Progenitor cell of endocrine pancreas (in vitro differentiated cells): Measurements from ENCODE around the gene LAMB1. TPM values are rescaled to one million over a fixed set of nuclear protein-coding genes. Genes with fewer than 3 reads are reported as not detected.
"Not testable (repeated sequence)": the region's sequence is repeated elsewhere in the genome, so short reads cannot be mapped to it uniquely, and the experiment has no call there.

ENCODE experiments used
- DNase-seq: peaks from one replicate; pipeline ENCODE4 v3.0.0; 2021; ENCODE audit warnings: low spot score; ENCODE audit not compliant: unreplicated experiment
- H3K27ac Mint-ChIP-seq: 2 replicates; pipeline ENCODE4 v1.8.0; 2021; ENCODE audit warnings: mild to moderate bottlenecking, moderate library complexity, mixed read lengths
- H3K27me3 Mint-ChIP-seq: 2 replicates; pipeline ENCODE4 v1.8.0; 2021; ENCODE audit warnings: mixed read lengths
- H3K36me3 Mint-ChIP-seq: 2 replicates; pipeline ENCODE4 v1.8.0; 2022; ENCODE audit warnings: mixed read lengths; ENCODE audit not compliant: insufficient read depth
- H3K4me1 Mint-ChIP-seq: 2 replicates; pipeline ENCODE4 v1.8.0; 2021; ENCODE audit warnings: low read depth, mixed read lengths
- H3K4me3 Mint-ChIP-seq: 2 replicates; pipeline ENCODE4 v1.8.0; 2021; ENCODE audit warnings: low read depth, mild to moderate bottlenecking, moderate library complexity, mixed read lengths
- H3K9me3 Mint-ChIP-seq: 2 replicates; pipeline ENCODE4 v1.8.0; 2021; ENCODE audit warnings: low read depth, mixed read lengths
- total RNA-seq: library from RNA; stranded (reverse); gene quantifications from 2 replicates; pipeline ENCODE4 v1.2.1, GENCODE V29; 2021
- TF ChIP-seq, protein P1 (sequence below): fragments of 200-600 bp; sonication (generic); IDR thresholded peaks from one replicate; pipeline ENCODE4 v1.5.0; 2021; ENCODE audit warnings: antibody characterized with exemption, mild to moderate bottlenecking; ENCODE audit not compliant: unreplicated experiment

LAMB1 gene
- total RNA-seq, 1 donor from 2014 or later = 275 TPM

DNA sequence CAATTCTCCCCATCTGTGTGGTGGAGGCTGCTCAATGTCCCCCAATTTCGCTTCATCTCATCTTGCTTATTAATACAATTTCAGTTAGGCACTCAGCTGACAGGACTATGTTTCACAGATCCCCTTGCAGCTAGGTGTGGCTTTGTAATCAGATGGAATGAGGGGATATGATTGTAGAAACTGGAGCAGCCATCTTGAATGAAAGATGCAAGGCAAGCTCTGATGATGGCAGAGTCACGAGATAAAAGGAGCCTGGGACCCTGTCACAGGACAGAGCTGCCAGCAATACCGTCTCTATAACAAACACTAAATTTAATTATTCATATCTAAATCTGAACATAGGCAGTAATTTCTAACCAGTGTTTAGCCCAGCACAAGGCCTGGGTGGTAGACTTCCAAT lies 113.0 kb downstream of the LAMB1 start:
- H3K9me3 Mint-ChIP-seq = peaks cover 4% of the 10 kb centered on the region
- H3K27ac Mint-ChIP-seq = no peak overlapping the region
- TF ChIP-seq, protein P1, sequence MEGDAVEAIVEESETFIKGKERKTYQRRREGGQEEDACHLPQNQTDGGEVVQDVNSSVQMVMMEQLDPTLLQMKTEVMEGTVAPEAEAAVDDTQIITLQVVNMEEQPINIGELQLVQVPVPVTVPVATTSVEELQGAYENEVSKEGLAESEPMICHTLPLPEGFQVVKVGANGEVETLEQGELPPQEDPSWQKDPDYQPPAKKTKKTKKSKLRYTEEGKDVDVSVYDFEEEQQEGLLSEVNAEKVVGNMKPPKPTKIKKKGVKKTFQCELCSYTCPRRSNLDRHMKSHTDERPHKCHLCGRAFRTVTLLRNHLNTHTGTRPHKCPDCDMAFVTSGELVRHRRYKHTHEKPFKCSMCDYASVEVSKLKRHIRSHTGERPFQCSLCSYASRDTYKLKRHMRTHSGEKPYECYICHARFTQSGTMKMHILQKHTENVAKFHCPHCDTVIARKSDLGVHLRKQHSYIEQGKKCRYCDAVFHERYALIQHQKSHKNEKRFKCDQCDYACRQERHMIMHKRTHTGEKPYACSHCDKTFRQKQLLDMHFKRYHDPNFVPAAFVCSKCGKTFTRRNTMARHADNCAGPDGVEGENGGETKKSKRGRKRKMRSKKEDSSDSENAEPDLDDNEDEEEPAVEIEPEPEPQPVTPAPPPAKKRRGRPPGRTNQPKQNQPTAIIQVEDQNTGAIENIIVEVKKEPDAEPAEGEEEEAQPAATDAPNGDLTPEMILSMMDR = no peak
- H3K4me1 Mint-ChIP-seq = peaks cover 20% of the 10 kb centered on the region
- no peak for DNase-seq
- H3K36me3 Mint-ChIP-seq = no peaks in the 10 kb centered on the region
- H3K27me3 Mint-ChIP-seq = peaks cover 12% of the 10 kb centered on the region
- H3K4me3 Mint-ChIP-seq = peak overlapping the region; percentile 91

GRCh38 chr7:107887827-107888226 lies 115.1 kb downstream of the LAMB1 start:
- H3K27ac Mint-ChIP-seq, H3K4me3 Mint-ChIP-seq, H3K9me3 Mint-ChIP-seq, DNase-seq, H3K36me3 Mint-ChIP-seq, H3K4me1 Mint-ChIP-seq: not testable (repeated sequence)
- peaks cover 16% of the 10 kb centered on the region for H3K27me3 Mint-ChIP-seq

GRCh38 chr7:107884066-107884818 lies 118.7 kb downstream of the LAMB1 start:
- TF ChIP-seq, protein P1 = no peak
- no peaks in the 10 kb centered on the region for H3K4me1 Mint-ChIP-seq
- H3K36me3 Mint-ChIP-seq = no peaks in the 10 kb centered on the region
- H3K9me3 Mint-ChIP-seq = peaks cover 4% of the 10 kb centered on the region
- no peak overlapping the region for H3K4me3 Mint-ChIP-seq
- DNase-seq = no peak
- H3K27me3 Mint-ChIP-seq = peaks cover 19% of the 10 kb centered on the region
- no peak overlapping the region for H3K27ac Mint-ChIP-seq

DNA sequence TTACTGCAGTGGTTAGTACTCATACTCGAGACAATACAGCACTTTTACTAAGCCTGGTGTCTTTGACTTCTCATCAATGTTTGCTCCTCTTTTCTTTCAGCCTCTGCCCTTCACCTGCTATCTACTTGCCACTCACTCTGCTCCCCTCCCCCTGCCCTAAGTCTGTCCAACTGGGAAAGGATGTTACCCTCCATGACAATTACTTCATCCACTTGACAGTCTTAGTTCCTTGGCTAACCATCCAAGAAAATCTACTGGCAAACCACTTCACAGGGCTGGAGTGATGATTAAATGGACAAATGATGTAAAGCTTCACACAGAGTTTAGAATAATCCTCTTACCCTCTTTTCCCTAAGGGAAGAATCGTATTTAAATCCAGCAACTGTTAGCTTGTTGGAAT lies 120.2 kb downstream of the LAMB1 start:
- Mint-ChIP-seq H3K27ac (no peak overlapping the region), H3K4me3 (no peak overlapping the region), H3K36me3 (no peaks in the 10 kb centered on the region), H3K9me3 (no peaks in the 10 kb centered on the region), H3K4me1 (peaks cover 4% of the 10 kb centered on the region), H3K27me3 (peaks cover 19% of the 10 kb centered on the region)
- DNase-seq = no peak
- TF ChIP-seq, protein P1 = no peak

DNA sequence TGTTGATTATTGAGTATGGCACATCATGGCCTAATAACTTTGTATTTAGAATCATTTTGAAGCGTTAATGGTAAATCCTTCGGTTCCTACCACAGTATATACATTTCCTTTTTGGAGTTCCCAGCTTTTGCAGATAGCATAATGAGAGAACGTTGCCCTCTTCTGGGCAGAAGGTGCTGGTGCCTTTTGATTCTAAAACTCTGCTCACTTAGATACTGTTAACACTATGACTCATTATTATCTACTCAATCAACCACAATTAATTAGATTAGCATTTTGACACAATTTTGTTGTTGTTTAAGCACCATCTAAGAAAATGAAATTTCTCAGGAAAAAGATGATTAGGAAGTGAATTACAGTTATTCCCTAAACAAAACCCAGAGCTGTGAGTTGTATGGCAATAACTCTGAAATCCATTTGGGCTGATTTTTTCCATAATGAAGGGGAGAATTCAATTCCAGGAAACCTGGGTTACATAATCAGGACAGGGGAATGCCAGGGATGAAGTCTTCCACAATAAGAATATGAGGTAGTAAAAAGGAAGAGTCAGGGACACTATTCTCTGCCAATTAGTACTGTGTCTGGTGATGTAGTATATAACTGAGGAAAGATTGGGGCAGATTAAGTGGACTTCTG lies 123.4 kb downstream of the LAMB1 start:
- Mint-ChIP-seq H3K4me3 (no peak overlapping the region), H3K27ac (no peak overlapping the region)
- DNase-seq = no peak

More for the DNA sequence above, 123.4 kb downstream of the LAMB1 start:
- H3K9me3 Mint-ChIP-seq = no peaks in the 10 kb centered on the region
- H3K4me1 Mint-ChIP-seq = peaks cover 4% of the 10 kb centered on the region
- H3K36me3 Mint-ChIP-seq = no peaks in the 10 kb centered on the region
- TF ChIP-seq, protein P1 = peak; percentile 93
- peaks cover 6% of the 10 kb centered on the region for H3K27me3 Mint-ChIP-seq
